Limb (tissue), 2 donors: ENCODE measurements around the gene CD3D.

Experiments
- DNase-seq, 2 donors: peaks; one replicate each; pipeline ENCODE4 v3.0.0-alpha.2; 2016; ENCODE audit errors: extremely low spot score in 2 of 2

CD3D gene

GRCh38 chr11:118304227-118304567 is 38.3 kb downstream of the CD3D start:
- DNase-seq, result no peak

GRCh38 chr11:118301600-118302195 is 40.8 kb downstream of the CD3D start:
- DNase-seq, result no peak

- no peak for DNase-seq
Measured at GRCh38 chr11:118295815-118296454, 46.6 kb downstream of the CD3D start.

- no peak for DNase-seq
Measured at GRCh38 chr11:118295199-118295598, 47.3 kb downstream of the CD3D start.

- DNase-seq, result no peak
Measured at GRCh38 chr11:118294053-118294452, 48.5 kb downstream of the CD3D start.

GRCh38 chr11:118291477-118292135 is 50.9 kb downstream of the CD3D start:
- DNase-seq, result no peak

- DNase-seq, result no peak
Measured at GRCh38 chr11:118290923-118291322, 51.6 kb downstream of the CD3D start.

GRCh38 chr11:118289401-118289800 is 53.1 kb downstream of the CD3D start:
- peak in 1 of 2 donors; percentile 64 for DNase-seq
